Stomach (tissue), 9 donors: ENCODE measurements around the gene UNC13B. TPM values are rescaled to one million over a fixed set of nuclear protein-coding genes. Genes with fewer than 3 reads are reported as not detected.

Experiments
- DNase-seq, 2 donors: peaks; one replicate each; pipeline versions ENCODE4 v3.0.0 to v3.0.0-alpha.2; 2013 to 2019
- H3K27ac ChIP-seq, 5 donors: fragments of 200-600 bp in 4 of 5; sonication (generic) in 4 of 5; one replicate each; pipeline ENCODE4 v1.5.1; 2013 to 2019; ENCODE audit warnings: mild to moderate bottlenecking in 1 of 5, moderate library complexity in 1 of 5
- H3K27me3 ChIP-seq, 3 donors: fragments of 200-600 bp; sonication (generic); one replicate each; pipeline ENCODE4 v1.5.1; 2017 to 2019; ENCODE audit warnings: mixed run types in 1 of 3
- H3K36me3 ChIP-seq, 4 donors: fragments of 200-600 bp; sonication (generic); 1 replicate in 3 of 4; 2 replicates in 1 of 4; pipeline ENCODE4 v1.5.1; 2016 to 2019
- H3K4me1 ChIP-seq, 4 donors: fragments of 200-600 bp; sonication (generic); one replicate each; pipeline ENCODE4 v1.5.1; 2016 to 2019
- H3K4me3 ChIP-seq, 4 donors: fragments of 200-600 bp; sonication (generic) in 3 of 4; one replicate each; pipeline ENCODE4 v1.5.1; 2016 to 2019; ENCODE audit warnings: mild to moderate bottlenecking in 1 of 4
- H3K9me3 ChIP-seq, 4 donors: fragments of 200-600 bp; sonication (generic); one replicate each; pipeline ENCODE4 v1.5.1; 2016 to 2019
- CTCF ChIP-seq, 7 experiments: fragments of 450-650 bp in 4 of 7; fragments of 200-600 bp in 3 of 7; sonication (generic) in 3 of 7; IDR thresholded peaks; one replicate each; pipeline ENCODE4 v1.5.1; 2016 to 2019; ENCODE audit warnings: antibody characterized with exemption in 7 of 7, control low read depth in 2 of 7, mild to moderate bottlenecking in 1 of 7
- EP300 ChIP-seq: sonication (generic); formaldehyde crosslinking; IDR thresholded peaks from one replicate; pipeline ENCODE4 v1.6.1; 2017; ENCODE audit warnings: antibody characterized with exemption
- POLR2A ChIP-seq, 4 donors: fragments of 450-650 bp; IDR thresholded peaks; one replicate each; pipeline ENCODE4 v1.6.1; 2016; ENCODE audit warnings: antibody characterized with exemption in 4 of 4, control low read depth in 2 of 4, mild to moderate bottlenecking in 1 of 4, moderate library complexity in 1 of 4
- POLR2AphosphoS5 ChIP-seq, 3 donors: sonication (generic); formaldehyde crosslinking; IDR thresholded peaks; one replicate each; pipeline ENCODE4 v1.6.1; 2016; ENCODE audit warnings: antibody characterized with exemption in 3 of 3
- WGBS, 5 donors: extraction: QIAGEN DNeasy Blood & Tissue Kit in 3 of 5; methylation state at CpG; one replicate each; pipeline versions ENCODE4 v1.1.5 to v1.1.7; 2013 to 2018; 5-methylcytosine and 5-hydroxymethylcytosine counted together
- intact Hi-C: fragments of 100-400 bp; cut with DNase I; formaldehyde crosslinking; loops from one replicate; pipeline ENCODE4 v1.15.1; 2023; ENCODE audit warnings: low total_unique reads
- polyA plus RNA-seq, 3 donors: library from polyadenylated mRNA; stranded (reverse); fragments of 200-250 nt; gene quantifications; one replicate each; pipeline ENCODE4 v1.2.3, GENCODE V29; 2013
- total RNA-seq, 5 donors: library from RNA; depleted of rRNA; stranded (reverse); fragments of >200 nt; gene quantifications; one replicate each; pipeline versions ENCODE4 v1.1.0 to v1.2.3, GENCODE V29; 2014 to 2016
- donor health status: healthy with polysubstance abuse.
- donor health status: Bipolar disorder and iron deficiency.
- donor health status: healthy.

UNC13B gene
- total and polyA plus RNA-seq, 8 donors = 8.9 to 68.7 (median 20.8) TPM

GRCh38 chr9:35280399-35280798, 118.6 kb downstream of the UNC13B start:
- H3K27ac ChIP-seq = no peak overlapping the region
- 74 to 90% (median 82%) methylated on average over 1 of the region's 1 CpG for WGBS, 5 donors
- intact Hi-C loops = no loop called here

GRCh38 chr9:35285731-35286130, 123.9 kb downstream of the UNC13B start:
- H3K9me3 ChIP-seq = no peaks in the 10 kb centered on the region
- intact Hi-C loops = no loop called here
- no peak overlapping the region for H3K27ac ChIP-seq
- WGBS, 5 donors = 70 to 84% (median 74%) methylated on average over 1 of the region's 1 CpG
- H3K36me3 ChIP-seq = no peaks in the 10 kb centered on the region
- H3K4me1 ChIP-seq = no peaks in the 10 kb centered on the region
- TF ChIP-seq EP300 = no peak
- no peak for DNase-seq
- no peak overlapping the region for H3K4me3 ChIP-seq
- H3K27me3 ChIP-seq = no peaks in the 10 kb centered on the region

More at GRCh38 chr9:35280399-35280798, 118.6 kb downstream of the UNC13B start:
- no peak for DNase-seq
- Histone ChIP-seq H3K36me3 (no peaks in the 10 kb centered on the region), H3K4me1 (peaks cover 0 to 5% (median 2%) of the 10 kb centered on the region in 4 donors), H3K9me3 (no peaks in the 10 kb centered on the region), H3K4me3 (no peak overlapping the region), H3K27me3 (no peaks in the 10 kb centered on the region)
- TF ChIP-seq EP300 (no peak), POLR2A (IDR thresholded peaks at IDR 0.05) (no peak), POLR2AphosphoS5 (IDR thresholded peaks at IDR 0.05) (no peak), CTCF (IDR thresholded peaks at IDR 0.05) (no peak)

GRCh38 chr9:35286381-35286780, 124.6 kb downstream of the UNC13B start:
- H3K4me3 ChIP-seq = no peak overlapping the region
- TF ChIP-seq EP300 (no peak), POLR2AphosphoS5 (IDR thresholded peaks at IDR 0.05) (no peak), CTCF (IDR thresholded peaks at IDR 0.05) (no peak), POLR2A (IDR thresholded peaks at IDR 0.05) (no peak)
- no peaks in the 10 kb centered on the region for H3K36me3 ChIP-seq
- DNase-seq = no peak
- intact Hi-C loops = no loop called here
- H3K27me3 ChIP-seq = no peaks in the 10 kb centered on the region
- 92 to 100% (median 97%) methylated on average over 1 of the region's 1 CpG for WGBS, 5 donors
- H3K9me3 ChIP-seq = no peaks in the 10 kb centered on the region
- no peaks in the 10 kb centered on the region for H3K4me1 ChIP-seq
- no peak overlapping the region for H3K27ac ChIP-seq

- WGBS, 5 donors = 88 to 94% (median 93%) methylated on average over 3 of the region's 3 CpGs
- no peaks in the 10 kb centered on the region for H3K27me3 ChIP-seq
- TF ChIP-seq CTCF (IDR thresholded peaks at IDR 0.05) (no peak), POLR2A (IDR thresholded peaks at IDR 0.05) (no peak), POLR2AphosphoS5 (IDR thresholded peaks at IDR 0.05) (no peak), EP300 (no peak)
- no peaks in the 10 kb centered on the region for H3K36me3 ChIP-seq
- DNase-seq = no peak
- no peaks in the 10 kb centered on the region for H3K4me1 ChIP-seq
- no peaks in the 10 kb centered on the region for H3K9me3 ChIP-seq
- no peak overlapping the region for H3K27ac ChIP-seq
- intact Hi-C loops = no loop called here
- H3K4me3 ChIP-seq = no peak overlapping the region
These were observed 126.3 kb downstream of the UNC13B start for GRCh38 chr9:35287987-35288632.

GRCh38 chr9:35288778-35289177, 127.0 kb downstream of the UNC13B start:
- intact Hi-C loops = no loop called here
- 87 to 100% (median 95%) methylated on average over 1 of the region's 1 CpG for WGBS, 5 donors
- H3K27ac ChIP-seq = no peak overlapping the region
- no peaks in the 10 kb centered on the region for H3K36me3 ChIP-seq
- H3K27me3 ChIP-seq = no peaks in the 10 kb centered on the region
- no peaks in the 10 kb centered on the region for H3K9me3 ChIP-seq
- no peak for TF ChIP-seq CTCF (IDR thresholded peaks at IDR 0.05)
- no peak for TF ChIP-seq POLR2AphosphoS5 (IDR thresholded peaks at IDR 0.05)
- no peak overlapping the region for H3K4me3 ChIP-seq
- DNase-seq = no peak
- no peaks in the 10 kb centered on the region for H3K4me1 ChIP-seq
